Stimulated activated CD4-positive, alpha-beta T cell treated with anti-CD3 and anti-CD28 coated beads, TNF-alpha, amount 100 ng/mL, for 24 hours (primary cell): ENCODE measurements around the gene RGCC.
A peak's percentile ranks its signal among the peaks of the same experiment; 100 is the strongest.
"Not testable (repeated sequence)": the region's sequence is repeated elsewhere in the genome, so short reads cannot be mapped to it uniquely, and the experiment has no call there.

Source experiments
- DNase-seq, 3 experiments: peaks; one replicate each; pipeline ENCODE4 v3.0.0-alpha.2; 2020; ENCODE audit warnings: low read depth in 3 of 3

Gene RGCC

DNA sequence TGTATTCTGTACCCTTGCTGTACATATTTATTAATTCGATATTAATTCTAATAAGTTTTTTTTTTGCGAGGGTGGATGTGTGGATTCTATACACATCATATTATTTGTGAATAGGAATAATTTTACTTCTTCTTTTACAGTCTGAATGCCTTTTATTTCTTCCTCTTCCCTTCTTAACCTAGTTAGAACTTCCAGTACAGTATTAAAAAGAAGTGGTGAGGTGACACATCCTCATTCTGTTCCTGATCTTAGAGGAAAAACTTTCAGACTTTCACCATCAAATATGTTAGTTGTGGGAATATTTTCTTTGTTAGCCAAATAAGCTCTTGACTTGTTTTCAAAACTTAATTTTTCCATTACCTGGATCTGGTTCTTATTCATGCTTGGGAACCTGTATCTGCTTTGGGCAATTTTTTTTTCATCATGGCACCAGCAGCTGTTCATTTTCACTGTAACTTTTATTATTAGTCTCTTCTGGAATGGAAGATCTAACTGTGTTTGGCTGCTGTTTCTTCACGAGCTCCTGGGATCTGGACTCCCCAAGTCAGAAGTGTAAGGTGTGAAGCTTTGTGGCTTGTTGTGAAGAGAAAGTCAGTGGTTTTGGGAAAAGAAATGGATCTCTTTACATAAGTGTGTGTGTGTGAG, 33.1 kb downstream of the RGCC start:
- no peak for DNase-seq

DNA sequence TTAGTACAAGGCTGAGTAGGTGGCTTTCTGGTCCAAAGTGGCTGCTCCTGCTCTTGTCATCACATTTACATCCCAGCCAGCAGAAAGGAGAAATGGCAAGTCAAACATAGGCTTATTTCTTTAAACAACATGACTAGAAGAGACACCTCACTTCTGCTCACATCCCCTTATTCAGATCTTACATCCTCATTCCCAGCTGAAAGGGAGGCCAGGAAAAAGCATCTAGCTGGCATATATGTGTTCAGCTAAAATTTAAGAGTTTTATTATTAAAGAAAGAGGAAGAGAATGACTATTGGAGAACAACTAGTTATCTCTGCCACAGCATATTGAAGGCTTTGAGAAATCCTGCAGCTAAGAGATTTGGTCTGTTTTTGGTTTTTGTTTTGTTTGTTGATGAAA, 34.1 kb downstream of the RGCC start:
- DNase-seq = no peak

DNA sequence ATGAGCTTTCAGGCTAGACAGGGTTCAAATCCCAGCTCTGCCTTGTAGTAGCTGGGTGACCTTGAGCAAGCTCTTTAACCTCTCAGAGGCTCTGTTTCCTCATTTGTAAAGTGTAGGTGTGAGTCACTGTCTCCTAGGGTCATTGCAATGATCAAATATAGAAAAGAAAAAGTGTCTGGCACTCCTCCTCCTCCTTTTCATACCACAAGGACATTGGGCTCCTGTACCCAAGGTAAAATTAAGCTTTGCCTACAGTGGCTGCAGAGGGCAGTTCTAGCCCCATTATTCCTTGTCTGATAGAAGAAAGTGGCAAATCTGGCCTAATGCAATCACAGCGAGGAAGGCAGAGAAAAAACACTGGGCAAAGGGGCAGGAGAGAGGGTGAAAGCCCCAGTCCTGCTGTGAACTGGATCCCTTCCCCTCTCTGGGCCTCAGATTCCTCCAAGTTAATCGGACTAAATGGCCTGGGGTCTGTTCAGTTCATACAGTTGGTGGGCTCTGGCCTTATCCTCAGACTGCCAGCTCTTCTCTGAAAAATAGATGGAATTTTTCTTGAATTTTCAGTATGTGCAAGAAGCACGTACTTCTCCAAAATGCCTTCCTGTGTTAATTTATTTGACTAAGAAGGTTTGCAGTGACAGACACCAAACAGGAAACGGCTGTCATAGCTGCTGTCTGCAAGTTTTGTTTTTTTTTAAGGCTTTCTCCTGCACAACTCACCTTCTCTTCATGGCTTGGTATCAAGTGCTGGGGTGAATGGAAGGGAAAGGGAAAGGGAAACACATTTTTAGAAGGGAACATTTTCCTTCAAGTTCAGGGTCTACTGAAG, 35.3 kb downstream of the RGCC start:
- DNase-seq = no peak

DNA sequence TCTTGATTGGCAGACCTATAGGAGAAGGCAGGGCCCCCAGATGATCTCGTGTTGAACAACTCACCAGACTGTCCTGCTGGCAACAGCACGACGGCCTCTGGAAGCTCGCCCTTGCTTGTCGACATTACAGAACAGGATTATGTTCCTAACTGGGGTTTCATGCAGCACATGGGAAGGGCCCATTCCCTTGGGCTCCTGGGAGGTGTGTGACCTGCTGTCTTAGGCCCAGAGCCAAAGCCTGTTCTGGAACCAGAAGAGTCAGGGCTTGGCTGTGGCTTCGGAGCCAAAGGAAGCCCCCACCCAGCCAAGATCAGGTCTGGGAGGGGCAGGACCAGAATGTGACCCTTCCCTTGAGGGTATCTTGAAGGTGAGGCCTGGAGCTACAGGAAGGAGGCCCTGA, 36.9 kb downstream of the RGCC start:
- DNase-seq = no peak

DNA sequence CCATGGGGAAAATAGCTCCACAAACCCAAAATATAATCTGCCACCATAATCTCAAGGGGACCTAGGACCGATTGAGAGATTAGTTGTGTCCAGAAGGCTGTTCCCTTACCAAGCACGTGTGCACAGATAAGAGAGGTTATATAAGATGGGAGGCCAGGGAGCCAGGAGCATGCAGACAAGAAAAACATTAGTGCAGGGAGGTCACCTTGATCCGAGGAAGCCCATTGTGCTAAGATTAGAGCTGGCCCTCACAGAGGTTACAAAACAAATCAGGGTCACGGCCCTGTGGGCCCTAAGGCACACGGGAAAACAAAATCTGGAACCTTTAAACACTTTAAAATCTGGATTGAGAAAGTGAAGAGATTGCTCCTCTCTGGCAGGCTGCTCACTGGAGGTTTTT, 37.7 kb downstream of the RGCC start:
- DNase-seq = no peak

DNA sequence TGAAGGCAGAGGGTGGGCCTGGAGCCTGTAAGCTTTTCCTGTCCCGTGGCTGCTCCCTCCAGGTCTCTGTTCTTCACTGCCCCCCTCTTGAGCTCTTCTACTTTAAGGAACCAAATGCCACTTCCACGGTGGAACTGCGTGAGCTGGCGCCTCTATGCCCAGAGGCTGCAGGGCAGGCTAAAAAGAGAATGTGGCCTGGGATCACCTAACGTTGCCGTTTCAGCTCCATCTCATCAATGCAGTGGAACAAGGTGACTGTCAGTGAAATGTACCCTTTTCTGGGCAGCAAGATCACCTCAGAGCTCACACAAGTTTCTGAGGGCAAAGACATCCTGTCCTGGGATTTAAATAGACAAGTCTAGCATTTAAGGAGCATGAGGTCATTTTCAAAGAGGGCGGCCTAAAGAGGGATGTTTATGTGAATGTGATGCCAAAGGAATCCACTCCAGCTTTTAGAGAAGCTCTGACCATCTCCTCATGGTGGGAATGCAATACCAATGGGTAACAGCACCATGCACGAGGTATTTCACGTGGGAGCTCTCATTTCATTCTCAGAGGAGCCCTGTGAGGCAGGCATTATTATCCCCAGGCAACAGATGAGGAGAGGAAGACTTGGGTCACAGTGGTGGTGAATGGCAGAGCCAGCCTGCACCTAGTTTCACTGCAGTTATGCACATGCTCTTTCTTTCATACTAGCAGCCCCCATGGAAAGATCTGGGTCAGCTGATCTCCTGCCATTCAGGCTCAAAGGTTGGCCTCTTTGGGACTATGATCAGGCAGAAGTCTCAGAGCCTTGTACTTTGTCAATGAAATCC, 39.3 kb downstream of the RGCC start:
- no peak for DNase-seq

DNA sequence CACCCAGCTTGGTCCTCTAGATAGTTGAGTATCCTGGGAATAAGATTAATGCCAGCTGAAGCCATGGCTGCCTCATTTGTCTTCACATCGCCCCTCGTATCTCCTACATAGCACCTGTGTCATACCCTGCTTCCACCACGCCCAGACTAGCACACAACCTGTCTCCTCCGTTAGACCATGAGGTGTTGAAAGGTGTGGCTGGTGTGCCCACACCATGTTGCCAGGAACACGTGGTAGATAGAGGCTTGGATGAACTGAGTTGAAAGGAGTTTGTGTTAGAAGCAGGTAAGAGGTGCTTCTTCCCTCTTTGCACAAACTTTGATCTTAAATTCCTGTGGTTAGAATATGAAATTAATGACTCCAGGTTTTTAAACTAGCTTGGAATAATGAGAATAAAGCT, 40.1 kb downstream of the RGCC start:
- no peak for DNase-seq

DNA sequence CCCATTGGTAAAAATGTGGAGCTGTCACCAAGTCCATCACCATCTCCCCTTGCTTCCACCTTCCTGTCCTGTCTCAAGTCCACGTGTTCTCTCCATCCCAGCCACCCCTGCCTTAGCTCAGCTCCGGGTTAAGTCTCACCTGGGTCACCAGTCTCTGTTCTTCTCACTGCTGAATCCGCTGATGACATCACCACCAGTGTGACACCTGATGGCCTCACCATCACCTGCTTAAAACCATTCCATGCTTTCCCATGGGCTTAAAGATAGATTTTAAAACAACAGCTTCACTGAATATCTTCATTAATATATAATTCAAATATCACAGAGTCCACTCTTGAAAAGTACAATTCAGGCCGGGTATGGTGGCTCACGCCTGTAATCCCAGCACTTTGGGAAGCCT, 42.1 kb downstream of the RGCC start:
- DNase-seq = no peak

DNA sequence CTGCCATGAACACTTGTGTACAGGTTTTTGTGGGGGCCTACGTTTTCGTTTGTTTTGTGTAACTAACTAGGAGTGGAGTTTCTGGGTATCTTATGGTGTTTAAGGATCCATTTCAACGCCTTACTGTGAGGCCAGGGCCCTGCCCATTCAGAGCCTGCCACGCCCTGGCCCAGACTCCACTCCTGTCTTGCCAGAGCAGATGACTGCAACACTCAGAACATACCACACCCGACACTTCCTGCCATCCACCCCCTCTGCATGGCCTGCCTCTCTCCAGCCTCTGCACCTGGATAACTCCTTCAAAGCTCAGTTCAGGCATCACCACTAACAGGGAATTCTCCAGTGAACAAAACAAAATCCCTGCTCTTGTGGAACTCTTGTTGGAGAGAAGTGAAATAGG, 43.2 kb downstream of the RGCC start:
- peak in 1 of 3 experiments; percentile 28 for DNase-seq

DNA sequence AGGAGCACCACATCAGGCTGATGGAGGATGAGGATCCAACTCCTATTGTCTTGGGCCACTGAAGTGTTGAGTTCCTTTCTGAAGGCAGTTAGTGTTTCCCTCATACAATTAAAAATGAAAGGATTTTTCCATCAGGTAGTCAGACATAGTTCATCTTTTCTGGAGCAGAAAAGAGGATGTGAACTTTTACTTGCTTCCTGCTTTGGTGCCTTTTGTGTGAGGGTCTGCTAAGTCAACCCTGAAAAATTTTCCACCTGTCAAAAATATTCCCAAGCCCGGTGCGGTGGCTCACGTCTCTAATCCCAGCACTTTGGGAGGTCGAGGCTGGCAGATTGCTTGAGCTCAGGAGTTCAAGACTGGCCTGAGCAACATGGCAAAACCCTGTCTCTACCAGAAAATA, 43.9 kb downstream of the RGCC start:
- DNase-seq = no peak

DNA sequence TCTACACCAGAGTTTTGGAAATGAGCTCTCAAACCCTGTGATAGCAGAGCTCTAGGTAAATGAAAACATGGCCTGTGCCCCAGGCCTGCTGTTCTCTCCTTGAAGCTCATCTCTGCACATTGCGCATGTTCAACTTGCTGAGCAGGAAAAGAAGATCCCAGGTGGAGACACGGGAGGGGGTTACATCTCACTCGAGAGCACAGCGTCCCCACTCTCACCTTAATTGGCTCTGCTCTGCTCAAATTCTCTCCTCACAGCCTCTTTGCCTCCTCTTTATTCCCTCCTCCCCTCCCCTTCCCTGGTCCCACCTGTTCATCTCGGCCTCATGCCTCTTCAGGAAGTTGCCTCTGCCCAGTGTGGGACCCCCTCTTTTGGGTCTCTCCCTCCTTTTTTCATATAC, 44.7 kb downstream of the RGCC start:
- no peak for DNase-seq

DNA sequence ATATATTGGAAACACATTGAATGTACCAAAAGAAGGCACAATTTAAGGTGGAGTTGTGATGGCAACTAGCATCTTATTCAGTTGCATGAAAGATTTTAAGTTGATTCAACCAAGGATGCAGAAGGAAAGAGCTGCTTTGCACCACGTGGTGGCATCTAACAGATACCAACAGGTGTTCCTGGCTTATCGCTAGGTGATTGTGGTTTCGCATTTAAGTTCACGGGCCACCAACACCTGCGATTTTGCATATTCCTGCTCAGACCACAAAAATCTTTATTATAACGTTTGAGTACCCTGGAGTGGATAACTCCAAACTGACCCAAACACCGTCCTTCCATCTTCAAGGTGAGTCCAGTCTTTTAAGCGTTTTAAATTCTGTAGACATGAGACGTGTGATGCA, 45.3 kb downstream of the RGCC start:
- no peak for DNase-seq

DNA sequence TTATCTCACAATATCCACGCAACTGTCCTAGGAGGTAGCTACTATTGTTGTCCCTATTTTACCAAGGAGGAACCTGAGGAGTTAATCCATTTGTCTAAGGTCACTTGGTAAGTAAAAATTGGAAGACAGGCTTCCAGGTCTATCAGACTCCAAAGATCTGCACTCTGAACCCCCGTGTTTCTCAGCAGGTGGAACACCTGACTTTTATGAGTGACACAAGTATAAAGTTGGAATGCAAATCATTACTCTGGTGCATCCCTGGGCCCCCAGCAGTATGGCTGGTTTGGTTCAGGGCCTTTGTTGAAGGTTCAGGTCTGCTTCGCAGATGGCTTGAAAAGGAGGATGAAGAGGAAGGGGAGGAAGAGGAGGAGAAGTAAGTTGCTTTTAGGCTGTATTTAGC, 46.0 kb downstream of the RGCC start:
- DNase-seq = no peak

DNA sequence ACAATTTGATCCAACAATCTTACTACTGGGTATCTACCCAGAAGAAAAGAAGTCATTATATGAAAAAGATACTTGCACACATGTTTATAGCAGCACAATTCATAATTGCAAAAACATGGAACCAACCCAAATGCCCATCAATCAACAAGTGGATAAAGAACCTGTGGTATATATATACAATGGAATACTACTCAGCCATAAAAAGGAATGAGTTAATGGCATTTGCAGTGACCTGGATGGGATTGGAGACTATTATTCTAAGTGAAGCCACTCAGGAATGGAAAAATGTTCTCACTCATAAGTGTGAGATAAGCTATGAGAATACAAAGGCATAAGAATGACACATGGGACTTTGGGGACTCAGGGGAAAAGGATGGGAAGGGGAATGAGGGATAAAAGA, 47.3 kb downstream of the RGCC start:
- not testable (repeated sequence) for DNase-seq

DNA sequence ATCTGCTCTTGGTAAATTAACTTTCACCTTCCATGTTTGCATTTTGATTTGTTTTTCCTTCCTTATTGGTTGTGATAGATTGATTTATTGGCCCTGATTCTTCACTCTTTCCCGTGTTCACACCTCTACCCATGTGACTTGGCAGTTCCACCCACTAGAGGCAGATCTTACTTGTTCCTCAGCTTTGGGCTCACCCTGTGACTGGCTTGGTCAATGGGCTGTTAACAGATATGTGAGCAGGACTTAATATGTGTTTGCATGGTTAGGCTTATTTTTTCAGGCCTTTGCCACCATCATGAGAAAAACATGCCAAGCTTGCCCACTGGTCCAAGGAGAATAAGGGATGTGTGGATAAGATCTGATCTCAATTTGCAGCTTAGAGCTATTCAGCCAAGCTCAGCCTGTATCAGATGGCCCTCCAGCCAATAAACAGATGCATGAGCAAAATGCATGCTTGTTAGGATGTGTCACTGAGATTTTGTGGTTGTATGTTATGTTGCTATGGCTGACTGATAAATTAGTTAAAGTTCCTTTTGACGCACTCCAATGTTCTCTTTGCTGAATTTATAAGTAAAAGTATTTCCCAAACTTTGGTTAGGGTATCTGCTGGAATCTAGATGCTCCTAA, 48.0 kb downstream of the RGCC start:
- no peak for DNase-seq

DNA sequence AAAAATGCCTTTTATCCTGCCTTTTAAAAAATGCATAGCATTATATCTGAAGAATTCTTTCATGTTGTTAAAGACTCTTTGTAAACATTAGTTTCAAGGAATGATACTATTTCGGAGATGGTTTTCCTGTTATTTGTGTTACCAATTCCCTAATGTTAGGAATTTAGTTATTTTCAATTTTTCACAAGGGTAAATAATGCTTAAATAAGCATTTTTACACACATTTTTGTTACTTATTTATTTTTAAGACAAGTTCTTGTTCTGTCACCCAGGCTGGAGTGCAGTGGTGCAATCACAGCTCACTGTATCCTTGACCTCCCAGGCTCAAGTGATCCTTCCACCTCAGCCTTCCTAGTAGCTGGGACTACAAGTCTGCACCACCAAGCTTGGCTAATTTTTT, 49.0 kb downstream of the RGCC start:
- no peak for DNase-seq

DNA sequence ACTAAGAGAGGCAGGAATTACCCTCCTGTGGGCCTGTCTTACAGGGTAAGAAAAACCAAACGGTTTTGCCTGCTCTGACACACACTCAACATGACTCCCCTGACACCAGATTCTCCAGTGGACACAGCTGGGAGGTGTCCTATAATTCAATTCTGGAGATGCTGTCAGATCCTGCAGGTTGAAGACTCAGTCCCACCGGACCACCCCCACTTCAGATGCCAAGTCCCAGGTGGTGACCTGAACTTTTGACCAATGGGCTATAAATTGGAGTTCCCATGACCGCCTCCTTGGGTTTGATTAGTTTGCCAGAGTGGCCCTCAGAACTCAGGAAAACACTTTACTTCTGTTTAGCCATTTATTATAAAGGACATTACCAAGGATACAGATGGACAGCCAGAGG, 52.6 kb downstream of the RGCC start:
- no peak for DNase-seq

DNA sequence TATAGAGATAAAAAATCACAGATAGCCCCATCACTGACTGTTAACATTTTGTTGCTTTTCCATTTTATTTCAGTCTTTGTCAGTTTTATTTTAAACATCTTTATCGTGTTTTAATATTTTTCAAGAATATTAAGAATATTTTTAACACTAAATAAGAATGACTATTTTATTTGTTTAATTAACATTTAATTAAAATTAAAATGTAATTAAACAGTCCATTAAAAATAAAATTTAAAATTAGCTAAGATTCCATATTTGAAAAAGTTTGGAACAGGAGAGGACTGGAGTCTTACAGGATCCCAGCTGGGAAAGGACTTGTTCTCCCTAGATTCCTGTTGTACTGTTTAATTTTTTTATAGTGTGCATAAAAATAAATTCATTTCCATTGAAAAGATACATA, 54.5 kb downstream of the RGCC start:
- no peak for DNase-seq

DNA sequence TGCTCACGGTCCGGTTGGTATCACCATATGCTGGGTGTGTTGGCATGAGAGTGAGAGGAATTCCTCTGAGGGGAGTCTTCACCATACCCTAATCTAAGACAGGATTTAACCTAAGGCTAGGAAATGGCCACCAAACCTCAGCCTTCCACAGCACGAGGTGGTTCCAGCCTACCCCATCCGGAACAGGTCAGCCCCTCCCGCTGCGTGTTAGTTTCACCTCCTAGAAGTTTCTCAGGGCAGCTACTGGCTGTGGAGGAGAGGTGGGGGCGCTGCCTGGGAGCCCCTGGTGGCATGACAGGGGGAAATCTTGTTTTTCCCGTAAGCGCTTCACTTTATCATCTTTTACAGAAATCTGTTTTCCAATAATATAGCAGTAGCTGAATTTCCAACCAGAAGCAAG, 55.1 kb downstream of the RGCC start:
- no peak for DNase-seq

DNA sequence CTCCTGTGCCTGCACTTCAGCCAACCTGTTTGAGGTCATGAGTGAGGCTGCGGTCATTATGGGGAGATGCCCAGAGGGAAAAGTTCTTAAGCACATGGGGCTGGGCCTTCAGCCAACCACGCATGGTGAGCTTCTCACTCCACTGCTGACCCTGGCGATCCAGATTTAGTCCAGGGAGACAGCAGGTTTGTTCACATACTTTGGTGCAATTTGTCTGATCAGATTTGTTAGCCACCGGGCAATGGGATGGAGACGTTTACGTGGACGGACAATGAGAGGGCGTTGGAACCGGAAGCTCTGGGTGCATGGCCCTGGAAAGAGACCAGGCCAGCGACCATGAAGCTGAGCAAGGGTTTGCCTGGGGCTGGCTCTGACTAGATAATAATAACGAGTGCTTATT, 56.2 kb downstream of the RGCC start:
- no peak for DNase-seq

DNA sequence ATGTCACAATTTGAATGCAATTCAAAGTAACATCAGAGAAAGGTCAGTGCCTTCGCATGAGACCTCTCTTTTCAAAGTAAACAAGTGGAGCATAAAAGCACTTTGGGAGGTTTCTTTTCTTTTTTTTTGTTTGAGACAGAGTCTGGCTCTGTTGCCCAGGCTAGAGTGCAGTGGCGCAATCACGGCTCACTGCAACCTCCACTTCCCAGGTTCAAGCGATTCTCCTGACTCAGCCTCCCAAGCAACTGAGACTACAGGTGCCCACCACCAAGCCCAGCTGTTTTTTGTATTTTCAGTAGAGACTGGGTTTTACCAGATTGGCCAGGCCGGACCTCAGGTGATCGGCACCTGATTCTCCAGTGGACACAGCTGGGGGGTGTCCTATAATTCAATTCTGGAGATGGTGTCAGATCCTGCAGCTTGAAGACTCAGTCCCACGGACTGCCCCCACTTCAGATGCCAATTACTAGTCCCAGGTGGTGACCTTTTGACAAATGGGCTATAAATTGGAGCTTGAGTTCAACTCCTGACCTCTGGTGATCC, 57.6 kb downstream of the RGCC start:
- no peak for DNase-seq

DNA sequence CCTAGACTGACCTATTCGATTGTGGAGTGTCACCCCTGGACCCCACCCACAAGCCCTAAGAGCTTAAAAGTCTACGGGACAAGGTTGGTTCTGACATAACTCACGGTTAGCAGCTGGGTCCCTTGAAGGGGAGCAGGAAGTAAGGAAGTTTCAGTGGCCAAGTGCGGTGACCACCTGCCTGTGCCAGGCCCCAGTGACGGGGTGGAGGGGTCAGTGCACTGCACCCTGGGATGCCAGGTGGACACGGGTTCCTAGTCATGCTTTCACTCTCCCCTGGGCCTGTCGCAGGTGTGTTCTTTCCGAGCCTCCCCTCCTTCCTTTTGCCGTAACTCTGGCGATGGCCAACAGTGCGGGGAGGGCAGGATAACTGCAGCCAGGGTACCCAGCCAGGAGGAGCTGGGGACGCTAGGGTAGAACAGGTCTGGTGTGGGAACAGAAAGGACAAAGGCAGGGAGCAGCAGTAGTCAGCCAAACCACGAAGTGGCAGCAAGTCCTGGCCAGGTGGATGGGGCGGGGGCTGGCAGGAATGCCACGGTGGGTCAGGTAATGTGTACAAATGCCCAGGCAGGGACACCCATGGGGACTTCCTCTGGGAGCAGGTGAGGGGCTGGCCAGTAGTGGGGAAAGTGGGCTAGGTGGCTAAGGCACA, 58.3 kb downstream of the RGCC start:
- DNase-seq = no peak
